Endodermal cell (in vitro differentiated cells): ENCODE data around the gene FAM124B. TPM values are rescaled to one million over a fixed set of nuclear protein-coding genes. Genes with fewer than 3 reads are reported as not detected.
"Not testable (repeated sequence)": the region's sequence is repeated elsewhere in the genome, so short reads cannot be mapped to it uniquely, and the experiment has no call there.

ENCODE experiments used
- DNase-seq: peaks from one replicate; pipeline ENCODE4 v3.0.0-alpha.2; 2017
- H3K27ac ChIP-seq: 2 replicates; pipeline ENCODE4 v1.5.1; 2013; ENCODE audit warnings: mild to moderate bottlenecking, low read depth, low read length, moderate library complexity
- H3K27me3 ChIP-seq: 2 replicates; pipeline ENCODE4 v1.6.1; 2013; ENCODE audit warnings: mild to moderate bottlenecking, low read length, moderate library complexity; ENCODE audit not compliant: insufficient read depth, control insufficient read depth, poor library complexity, severe bottlenecking
- H3K36me3 ChIP-seq: 2 replicates; pipeline ENCODE4 v1.7.0; 2013; ENCODE audit warnings: mild to moderate bottlenecking, low read length, moderate library complexity; ENCODE audit not compliant: control insufficient read depth, insufficient read depth
- H3K4me1 ChIP-seq: one replicate; pipeline ENCODE4 v1.7.0; 2013; ENCODE audit warnings: low read length; ENCODE audit not compliant: control insufficient read depth, insufficient read depth
- H3K4me3 ChIP-seq: 2 replicates; pipeline ENCODE4 v1.5.1; 2013; ENCODE audit warnings: mild to moderate bottlenecking, low read length, moderate library complexity
- H3K9ac ChIP-seq: 2 replicates; pipeline ENCODE4 v1.6.1; 2013; ENCODE audit warnings: mild to moderate bottlenecking, low read length, moderate library complexity; ENCODE audit not compliant: poor library complexity, severe bottlenecking; ENCODE audit errors: extremely low read depth
- H3K9me3 ChIP-seq: 2 replicates; pipeline ENCODE4 v1.6.1; 2013; ENCODE audit warnings: mild to moderate bottlenecking, low read length, moderate library complexity; ENCODE audit not compliant: control insufficient read depth
- H3K27ac Mint-ChIP-seq: 2 replicates; pipeline ENCODE4 v1.8.0; 2020; ENCODE audit warnings: mixed read lengths
- H3K27me3 Mint-ChIP-seq: 2 replicates; pipeline ENCODE4 v1.8.0; 2021; ENCODE audit warnings: mild to moderate bottlenecking, mixed read lengths; ENCODE audit not compliant: insufficient read depth
- H3K36me3 Mint-ChIP-seq: 2 replicates; pipeline ENCODE4 v1.8.0; 2020; ENCODE audit warnings: low read depth, mixed read lengths
- H3K4me1 Mint-ChIP-seq: 2 replicates; pipeline ENCODE4 v1.8.0; 2020; ENCODE audit warnings: mixed read lengths
- H3K4me3 Mint-ChIP-seq: 2 replicates; pipeline ENCODE4 v1.8.0; 2020; ENCODE audit warnings: mild to moderate bottlenecking, moderate library complexity, mixed read lengths
- H3K9me3 Mint-ChIP-seq: 2 replicates; pipeline ENCODE4 v1.8.0; 2020; ENCODE audit warnings: mild to moderate bottlenecking, mixed read lengths
- CTCF ChIP-seq: fragments of 200-600 bp; sonication (generic); conservative IDR thresholded peaks from 2 replicates; pipeline ENCODE4 v1.5.0; 2021; ENCODE audit warnings: antibody characterized with exemption, mild to moderate bottlenecking
- WGBS, 2 experiments: methylation state at CpG; one replicate each; pipeline versions ENCODE4 v1.1.5 to v1.1.7; 2013; ENCODE audit warnings: missing lambda C conversion rate in 2 of 2, mixed read lengths in 1 of 2; ENCODE audit not compliant: insufficient coverage in 1 of 2, insufficient read length in 1 of 2; 5-methylcytosine and 5-hydroxymethylcytosine counted together
- total RNA-seq, 2 donors: library from RNA; stranded (reverse); fragmentation: NEBNext Ultra II Directional in 1 of 2; extraction: Animal tissue kit (Norgen Biotek cat#: 25700) in 1 of 2; gene quantifications; 2 replicates in 1 of 2; 3 replicates in 1 of 2; pipeline ENCODE4 v1.2.1, GENCODE V29; 2021

Gene FAM124B
- total RNA-seq, 2 donors from 2014 or later = 0.58 to 1.2 TPM

DNA sequence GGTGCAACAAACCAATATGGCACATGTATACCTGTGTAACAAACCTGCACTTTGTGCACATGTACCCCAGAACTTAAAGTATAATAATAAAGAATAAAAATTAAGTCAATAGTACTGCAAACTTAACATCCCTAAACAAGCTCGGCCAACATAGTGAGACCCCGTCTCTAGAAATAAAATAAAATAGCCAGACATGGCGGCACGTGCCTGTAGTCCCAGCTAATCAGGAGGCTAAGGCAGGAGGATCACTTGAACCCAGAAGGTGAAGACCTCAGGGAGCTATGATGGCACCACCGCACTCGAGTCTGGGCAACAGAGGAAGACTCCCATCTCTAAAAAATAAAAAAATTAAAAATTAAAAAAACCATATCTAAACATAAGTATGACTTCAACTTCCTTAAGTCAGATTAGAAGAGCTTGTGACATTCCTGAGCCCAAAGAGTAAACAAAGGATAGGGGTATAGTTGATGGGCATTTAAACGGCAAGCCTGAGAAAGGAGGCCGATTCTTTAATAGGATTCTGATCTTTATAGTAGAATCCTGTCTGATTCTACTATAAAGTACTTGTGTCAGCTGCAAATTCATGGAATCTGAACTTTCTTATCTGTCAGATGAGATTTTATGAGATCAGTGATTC, 1.6 kb downstream of the FAM124B start:
- H3K4me1 ChIP-seq = no peaks in the 10 kb centered on the region
- H3K9me3 Mint-ChIP-seq = peaks cover 10% of the 10 kb centered on the region
- H3K36me3 Mint-ChIP-seq = no peaks in the 10 kb centered on the region
- H3K9me3 ChIP-seq = peaks cover under 1% of the 10 kb centered on the region
- H3K36me3 ChIP-seq = no peaks in the 10 kb centered on the region
- no peak overlapping the region for H3K4me3 ChIP-seq
- no peaks in the 10 kb centered on the region for H3K27me3 ChIP-seq
- no peak for DNase-seq
- H3K4me3 Mint-ChIP-seq = no peak overlapping the region
- H3K27me3 Mint-ChIP-seq = no peaks in the 10 kb centered on the region
- no peak overlapping the region for H3K27ac ChIP-seq
- H3K27ac Mint-ChIP-seq = no peak overlapping the region
- WGBS, 2 experiments = 84 to 91% methylated on average over 4 to 8 of the region's 8 CpGs
- peaks cover 21% of the 10 kb centered on the region for H3K4me1 Mint-ChIP-seq
- no peak for TF ChIP-seq CTCF
- no peak overlapping the region for H3K9ac ChIP-seq

DNA sequence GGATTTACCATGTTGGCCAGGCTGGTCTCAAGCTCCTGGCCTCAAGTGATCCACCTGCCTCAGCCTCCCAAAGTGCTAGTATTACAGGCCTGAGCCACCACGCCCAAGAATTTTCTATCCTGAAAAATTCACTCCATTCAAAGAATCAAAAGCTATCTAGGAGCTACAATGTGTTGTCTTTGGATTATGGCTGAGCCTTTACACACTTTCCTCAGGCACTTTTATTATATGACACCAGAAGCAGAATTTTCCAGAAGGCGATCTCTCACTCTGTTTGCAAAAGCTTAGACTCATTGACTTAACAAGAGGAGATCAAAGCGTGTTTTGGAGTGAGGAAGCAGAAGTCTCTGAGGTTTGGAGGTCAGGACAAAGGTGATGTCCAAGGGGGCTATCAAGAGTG, 3.6 kb downstream of the FAM124B start:
- no peaks in the 10 kb centered on the region for H3K4me1 ChIP-seq
- no peak for DNase-seq
- H3K27ac ChIP-seq = no peak overlapping the region
- H3K4me3 ChIP-seq = no peak overlapping the region
- Mint-ChIP-seq H3K27me3 (no peaks in the 10 kb centered on the region), H3K4me3 (no peak overlapping the region), H3K27ac (no peak overlapping the region), H3K9me3 (peaks cover 10% of the 10 kb centered on the region), H3K4me1 (peaks cover 21% of the 10 kb centered on the region), H3K36me3 (no peaks in the 10 kb centered on the region)
- no peaks in the 10 kb centered on the region for H3K27me3 ChIP-seq
- H3K9ac ChIP-seq = no peak overlapping the region
- no peaks in the 10 kb centered on the region for H3K36me3 ChIP-seq
- no peaks in the 10 kb centered on the region for H3K9me3 ChIP-seq
- WGBS, 2 experiments = 93% methylated on average over 3 of the region's 3 CpGs; no CpG with 5 or more reads in 1 of the 2 experiments
- TF ChIP-seq CTCF = no peak

GRCh38 chr2:224397100-224397499, 4.8 kb downstream of the FAM124B start:
- not testable (repeated sequence) for DNase-seq, H3K4me3 ChIP-seq, H3K36me3 Mint-ChIP-seq, H3K27me3 Mint-ChIP-seq, H3K4me1 ChIP-seq, H3K36me3 ChIP-seq, H3K27ac ChIP-seq, H3K9ac ChIP-seq, H3K27me3 ChIP-seq, H3K9me3 Mint-ChIP-seq, H3K4me3 Mint-ChIP-seq, H3K27ac Mint-ChIP-seq, H3K9me3 ChIP-seq
- H3K4me1 Mint-ChIP-seq = peaks cover 19% of the 10 kb centered on the region
- WGBS, 2 experiments = 91 to 100% methylated on average over 1 to 5 of the region's 5 CpGs
